GM21717 (cell line): ENCODE results near the gene ASXL1.
"Not testable (repeated sequence)": the region's sequence is repeated elsewhere in the genome, so short reads cannot be mapped to it uniquely, and the experiment has no call there.

Experiments used
- ATAC-seq: cut with Tn5 transposase; IDR thresholded peaks from one replicate; pipeline ENCODE4 v1.9.1; 2021; ENCODE audit warnings: mild to moderate bottlenecking, moderate library complexity; ENCODE audit not compliant: unreplicated experiment

Gene ASXL1

GRCh38 chr20:32400476-32400875 is 42.3 kb downstream of the ASXL1 start:
- ATAC-seq = no peak

- no peak for ATAC-seq
Observed at GRCh38 chr20:32404017-32404416, 45.9 kb downstream of the ASXL1 start.

DNA sequence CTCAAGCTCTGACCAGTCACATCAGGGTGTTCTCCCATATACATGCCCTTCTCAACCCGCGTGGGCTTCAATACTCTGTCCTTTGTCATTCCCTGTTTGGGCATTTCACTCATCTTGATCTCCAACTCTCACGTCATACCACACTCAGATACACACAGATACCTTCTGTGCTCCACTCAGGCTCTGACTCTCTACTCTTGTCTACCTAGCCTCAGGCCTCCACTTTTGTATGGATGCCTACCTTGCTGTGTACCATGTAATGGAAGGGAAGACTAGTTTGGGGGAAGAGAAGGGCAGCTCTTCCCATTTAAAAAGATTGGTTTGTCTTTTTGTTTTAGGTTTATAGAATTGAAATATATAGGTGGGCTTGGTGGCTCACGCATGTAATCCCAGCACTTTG is 48.6 kb downstream of the ASXL1 start:
- no peak for ATAC-seq

DNA sequence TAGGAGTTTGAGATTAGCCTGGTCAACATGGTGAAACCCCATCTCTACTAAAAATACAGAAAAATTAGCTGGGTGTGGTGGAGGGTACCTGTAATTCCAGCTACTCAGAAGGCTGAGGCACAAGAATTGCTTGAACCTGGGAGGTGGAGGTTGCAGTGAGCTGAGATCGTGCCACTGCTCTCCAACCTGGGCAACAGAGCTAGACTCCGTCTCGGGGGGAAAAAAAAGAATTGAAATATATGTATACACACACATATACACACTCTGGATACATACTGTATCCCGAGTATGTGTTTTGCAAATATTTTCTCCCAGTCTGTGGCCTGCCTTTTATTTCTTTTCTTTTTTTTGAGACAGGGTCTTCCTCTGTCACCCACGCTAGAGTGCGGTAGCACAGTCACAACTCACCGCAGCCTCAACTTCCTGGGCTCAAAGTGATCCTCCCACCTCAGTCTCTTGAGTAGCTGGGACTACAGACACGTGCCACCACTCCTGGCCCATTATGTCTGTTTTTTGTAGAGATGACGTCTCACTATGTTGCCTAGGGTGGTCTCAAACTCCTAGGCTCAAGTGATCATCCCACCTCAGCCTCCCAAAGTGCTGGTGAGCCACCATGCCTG is 49.1 kb downstream of the ASXL1 start:
- not testable (repeated sequence) for ATAC-seq

- no peak for ATAC-seq
Observed at GRCh38 chr20:32411955-32412706, 54.0 kb downstream of the ASXL1 start.

- no peak for ATAC-seq
Observed at GRCh38 chr20:32415494-32415893, 57.4 kb downstream of the ASXL1 start.

DNA sequence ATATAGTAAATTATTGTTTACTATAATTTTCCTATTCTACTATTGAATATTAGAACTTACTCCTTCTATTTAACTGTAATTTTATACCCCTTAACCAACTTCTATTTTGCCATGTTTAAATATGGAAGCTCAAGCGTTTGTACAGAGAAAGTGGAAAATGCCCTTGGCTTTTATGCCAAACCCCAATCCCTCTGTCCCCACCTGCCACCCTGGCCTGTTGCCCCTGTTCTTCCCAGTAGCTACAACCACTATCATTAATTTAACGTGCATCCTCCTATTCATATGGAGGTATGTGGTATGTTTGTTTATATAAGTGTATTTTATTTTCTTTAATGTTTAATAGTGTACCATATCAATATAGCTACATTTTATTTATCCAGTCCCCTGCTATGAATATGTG is 58.1 kb downstream of the ASXL1 start:
- no peak for ATAC-seq

GRCh38 chr20:32418376-32418775 is 60.2 kb downstream of the ASXL1 start:
- no peak for ATAC-seq

- no peak for ATAC-seq
Observed at GRCh38 chr20:32421290-32421689, 63.2 kb downstream of the ASXL1 start.

DNA sequence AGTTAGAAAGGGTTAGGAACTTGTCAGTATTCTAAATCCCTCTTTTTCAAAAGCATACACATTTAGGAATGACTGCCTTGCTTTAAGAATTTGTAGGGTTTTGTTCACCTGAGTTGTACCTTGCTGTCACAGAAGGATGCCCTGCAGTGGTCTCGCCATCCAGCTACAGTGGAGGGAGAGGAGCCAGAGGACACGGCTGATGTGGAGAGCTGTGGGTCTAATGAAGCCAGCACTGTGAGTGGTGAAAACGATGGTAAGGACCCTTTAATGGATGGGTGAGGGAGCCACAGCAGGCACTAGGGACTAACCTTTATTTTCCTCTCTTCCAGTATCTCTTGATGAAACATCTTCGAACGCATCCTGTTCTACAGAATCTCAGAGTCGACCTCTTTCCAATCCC is 69.9 kb downstream of the ASXL1 start:
- no peak for ATAC-seq

DNA sequence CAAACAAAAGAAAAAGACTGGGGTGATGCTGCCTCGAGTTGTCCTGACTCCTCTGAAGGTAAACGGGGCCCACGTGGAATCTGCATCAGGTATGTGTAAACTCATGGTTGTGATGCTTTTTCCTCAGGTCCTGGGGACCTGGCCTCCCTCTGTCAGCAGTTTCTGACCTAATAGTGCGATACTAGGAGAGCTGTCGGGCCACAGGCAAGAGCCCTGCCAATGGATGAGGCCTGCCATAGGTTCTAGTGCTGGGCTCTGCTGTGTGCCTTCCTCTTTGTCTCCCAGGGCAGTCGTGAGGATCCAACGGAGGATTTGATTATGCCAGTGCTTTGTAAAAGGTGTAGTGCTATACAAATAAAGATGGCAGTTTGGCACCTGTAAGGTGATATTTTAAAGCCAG is 71.2 kb downstream of the ASXL1 start:
- no peak for ATAC-seq

GRCh38 chr20:32429745-32430360 is 71.7 kb downstream of the ASXL1 start:
- no peak for ATAC-seq

- no peak for ATAC-seq
Observed at GRCh38 chr20:32431457-32431856, 73.3 kb downstream of the ASXL1 start.

DNA sequence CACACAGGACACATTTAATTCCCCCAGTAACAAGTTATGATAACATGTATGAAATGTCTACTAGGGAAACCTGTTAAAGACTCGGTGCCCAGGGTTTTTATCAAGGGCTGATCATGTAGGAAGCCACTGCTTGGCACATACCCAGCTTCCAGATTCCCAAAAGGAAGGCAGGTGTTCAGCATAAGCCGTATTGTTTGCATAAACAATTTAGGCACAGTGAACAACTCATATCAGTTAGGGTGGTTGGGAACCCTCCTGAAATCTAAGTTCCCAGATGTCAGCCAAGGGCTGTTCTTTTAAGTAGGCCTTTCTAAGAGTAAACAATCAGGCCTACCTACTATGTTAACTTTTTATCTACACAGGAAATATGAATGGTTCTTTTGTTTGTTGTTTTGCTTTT is 74.1 kb downstream of the ASXL1 start:
- no peak for ATAC-seq

- no peak for ATAC-seq
Observed at GRCh38 chr20:32433311-32434021, 75.3 kb downstream of the ASXL1 start.

GRCh38 chr20:32434434-32434833 is 76.3 kb downstream of the ASXL1 start:
- no peak for ATAC-seq

DNA sequence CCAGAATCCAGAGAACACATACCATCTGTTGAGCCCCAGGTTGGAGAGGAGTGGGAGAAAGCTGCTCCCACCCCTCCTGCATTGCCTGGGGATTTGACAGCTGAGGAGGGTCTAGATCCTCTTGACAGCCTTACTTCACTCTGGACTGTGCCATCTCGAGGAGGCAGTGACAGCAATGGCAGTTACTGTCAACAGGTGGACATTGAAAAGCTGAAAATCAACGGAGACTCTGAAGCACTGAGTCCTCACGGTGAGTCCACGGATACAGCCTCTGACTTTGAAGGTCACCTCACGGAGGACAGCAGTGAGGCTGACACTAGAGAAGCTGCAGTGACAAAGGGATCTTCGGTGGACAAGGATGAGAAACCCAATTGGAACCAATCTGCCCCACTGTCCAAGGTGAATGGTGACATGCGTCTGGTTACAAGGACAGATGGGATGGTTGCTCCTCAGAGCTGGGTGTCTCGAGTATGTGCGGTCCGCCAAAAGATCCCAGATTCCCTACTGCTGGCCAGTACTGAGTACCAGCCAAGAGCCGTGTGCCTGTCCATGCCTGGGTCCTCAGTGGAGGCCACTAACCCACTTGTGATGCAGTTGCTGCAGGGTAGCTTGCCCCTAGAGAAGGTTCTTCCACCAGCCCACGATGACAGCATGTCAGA is 77.4 kb downstream of the ASXL1 start:
- no peak for ATAC-seq

DNA sequence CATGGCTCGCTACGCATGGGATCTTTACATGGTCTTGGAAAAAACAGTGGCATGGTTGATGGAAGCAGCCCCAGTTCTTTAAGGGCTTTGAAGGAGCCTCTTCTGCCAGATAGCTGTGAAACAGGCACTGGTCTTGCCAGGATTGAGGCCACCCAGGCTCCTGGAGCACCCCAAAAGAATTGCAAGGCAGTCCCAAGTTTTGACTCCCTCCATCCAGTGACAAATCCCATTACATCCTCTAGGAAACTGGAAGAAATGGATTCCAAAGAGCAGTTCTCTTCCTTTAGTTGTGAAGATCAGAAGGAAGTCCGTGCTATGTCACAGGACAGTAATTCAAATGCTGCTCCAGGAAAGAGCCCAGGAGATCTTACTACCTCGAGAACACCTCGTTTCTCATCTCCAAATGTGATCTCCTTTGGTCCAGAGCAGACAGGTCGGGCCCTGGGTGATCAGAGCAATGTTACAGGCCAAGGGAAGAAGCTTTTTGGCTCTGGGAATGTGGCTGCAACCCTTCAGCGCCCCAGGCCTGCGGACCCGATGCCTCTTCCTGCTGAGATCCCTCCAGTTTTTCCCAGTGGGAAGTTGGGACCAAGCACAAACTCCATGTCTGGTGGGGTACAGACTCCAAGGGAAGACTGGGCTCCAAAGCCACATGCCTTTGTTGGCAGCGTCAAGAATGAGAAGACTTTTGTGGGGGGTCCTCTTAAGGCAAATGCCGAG is 78.2 kb downstream of the ASXL1 start:
- no peak for ATAC-seq

GRCh38 chr20:32436968-32437367 is 78.8 kb downstream of the ASXL1 start:
- no peak for ATAC-seq

GRCh38 chr20:32437391-32438074 is 79.4 kb downstream of the ASXL1 start:
- no peak for ATAC-seq
